SK-N-SH (cell line): Measurements from ENCODE around the gene ZBTB46. TPM values are rescaled to one million over a fixed set of nuclear protein-coding genes. Genes with fewer than 3 reads are reported as not detected.

ENCODE experiments used
- CTCF ChIA-PET: fragments of 300-600, 350-600 bp; formaldehyde crosslinking; extraction: SDS; loops from one replicate; lab custom pipeline; 2021; lab: Yijun Ruan, JAX
- POLR2A ChIA-PET: fragments of 350-600 bp; sonication (Branson Sonifier 250); formaldehyde crosslinking; extraction: SDS; loops from one replicate; lab custom pipeline; 2020; ENCODE audit warnings: antibody characterized with exemption, inconsistent platforms; lab: Yijun Ruan, JAX
- DNase-seq: peaks from one replicate; pipeline ENCODE4 v3.0.0; 2012
- H2AFZ ChIP-seq: fragments of 200-600 bp; sonication (generic); 2 replicates; pipeline ENCODE4 v1.8.1; 2016; ENCODE audit warnings: antibody characterized with exemption, mild to moderate bottlenecking, low read depth
- H3F3A ChIP-seq: fragments of 200-600 bp; sonication (generic); replicated peaks from 2 replicates; pipeline ENCODE3; 2016; ENCODE audit warnings: antibody characterized with exemption, mild to moderate bottlenecking; ENCODE audit not compliant: insufficient read depth
- H3K27ac ChIP-seq, 2 experiments: fragments of 200-500 bp in 1 of 2; fragments of 200-600 bp in 1 of 2; sonication (Bioruptor generic) in 1 of 2; sonication (generic), shearing (Covaris generic) in 1 of 2; 2 replicates each; pipeline versions ENCODE4 v1.5.1 to v1.6.1; 2014 to 2016; ENCODE audit warnings: low read depth in 2 of 2, inconsistent platforms in 1 of 2, low read length in 1 of 2, mild to moderate bottlenecking in 1 of 2, mixed read lengths in 1 of 2
- H3K27me3 ChIP-seq: fragments of 200-600 bp; sonication (generic), shearing (Covaris generic); 2 replicates; pipeline ENCODE4 v1.6.1; 2016; ENCODE audit warnings: mixed run types; ENCODE audit not compliant: insufficient read depth
- H3K36me3 ChIP-seq, 2 experiments: fragments of 200-500 bp in 1 of 2; fragments of 200-600 bp in 1 of 2; sonication (Bioruptor generic) in 1 of 2; sonication (generic) in 1 of 2; replicated peaks in 1 of 2; 2 replicates each; pipeline versions ENCODE3 to v1.5.1; 2014 to 2016; ENCODE audit warnings: low read length in 1 of 2, mild to moderate bottlenecking in 1 of 2; ENCODE audit not compliant: insufficient read depth in 2 of 2, control insufficient read depth in 1 of 2
- H3K4me1 ChIP-seq, 2 experiments: fragments of 200-500 bp in 1 of 2; fragments of 200-600 bp in 1 of 2; sonication (Bioruptor generic) in 1 of 2; sonication (generic), shearing (Covaris generic) in 1 of 2; 2 replicates each; pipeline versions ENCODE4 v1.5.1 to v1.6.1; 2014 to 2016; ENCODE audit warnings: low read depth in 1 of 2, low read length in 1 of 2, mixed run types in 1 of 2; ENCODE audit not compliant: insufficient read depth in 2 of 2, control insufficient read depth in 1 of 2
- H3K4me2 ChIP-seq: fragments of 200-600 bp; sonication (generic), shearing (Covaris generic); 2 replicates; pipeline ENCODE4 v1.6.1; 2017; ENCODE audit warnings: mixed run types
- H3K4me3 ChIP-seq, 2 experiments: fragments of 200-500 bp in 1 of 2; fragments of 200-600 bp in 1 of 2; sonication (Bioruptor generic) in 1 of 2; sonication (generic), shearing (Covaris generic) in 1 of 2; 2 replicates each; pipeline versions ENCODE4 v1.5.1 to v1.8.1; 2014 to 2016; ENCODE audit warnings: low read depth in 2 of 2, inconsistent platforms in 1 of 2, low read length in 1 of 2, mild to moderate bottlenecking in 1 of 2, mixed read lengths in 1 of 2, moderate library complexity in 1 of 2
- H3K79me2 ChIP-seq: fragments of 200-600 bp; sonication (generic); 2 replicates; pipeline ENCODE4 v1.8.1; 2017; ENCODE audit warnings: mild to moderate bottlenecking; ENCODE audit not compliant: insufficient read depth
- H3K9ac ChIP-seq: fragments of 200-600 bp; sonication (generic); 2 replicates; pipeline ENCODE4 v1.6.1; 2017; ENCODE audit warnings: mixed run types
- H3K9me2 ChIP-seq: fragments of 200-600 bp; sonication (generic); 2 replicates; pipeline ENCODE4 v1.6.1; 2017; ENCODE audit warnings: mixed run types
- H3K9me3 ChIP-seq: fragments of 200-600 bp; sonication (generic); 2 replicates; pipeline ENCODE4 v1.6.1; 2017; ENCODE audit warnings: mixed run types, mild to moderate bottlenecking, moderate library complexity
- H4K20me1 ChIP-seq: fragments of 200-600 bp; sonication (generic); 2 replicates; pipeline ENCODE4 v1.6.1; 2017; ENCODE audit warnings: mild to moderate bottlenecking, mixed run types; ENCODE audit not compliant: insufficient read depth
- EZH2phosphoT487 ChIP-seq: fragments of 200-600 bp; sonication (generic); IDR thresholded peaks from 2 replicates; pipeline ENCODE4 v1.6.1; 2017; ENCODE audit warnings: low read depth, mixed run types, mild to moderate bottlenecking, antibody characterized with exemption, moderate library complexity, borderline replicate concordance
- FOXM1 ChIP-seq: IDR thresholded peaks from 2 replicates; pipeline ENCODE4 v1.4.0; 2012; ENCODE audit warnings: low read depth, mild to moderate bottlenecking
- RAD21 ChIP-seq: IDR thresholded peaks from 2 replicates; pipeline ENCODE4 v1.6.1; 2012; ENCODE audit warnings: mild to moderate bottlenecking, low read length
- WGBS: methylation state at CpG from one replicate; pipeline ENCODE4 v1.1.6; 2017; ENCODE audit warnings: low lambda C conversion rate; 5-methylcytosine and 5-hydroxymethylcytosine counted together
- polyA plus RNA-seq, 3 experiments: library from polyadenylated mRNA; depleted of rRNA; stranded (reverse); fragments of >200 nt; gene quantifications; 2 replicates each; pipeline ENCODE4 v1.2.3, GENCODE V29; 2012
- TF ChIP-seq, protein P1 (sequence below): fragments of 150-350 bp; IDR thresholded peaks from 2 replicates; pipeline ENCODE4 v1.6.1; 2016; ENCODE audit warnings: mild to moderate bottlenecking, low read depth, low read length
- TF ChIP-seq, protein P2 (sequence below): fragments of 200-600 bp; sonication (generic); IDR thresholded peaks from 2 replicates; pipeline ENCODE4 v1.6.1; 2017; ENCODE audit warnings: antibody characterized with exemption, mild to moderate bottlenecking, moderate library complexity
- TF ChIP-seq, protein P3 (sequence below): IDR thresholded peaks from 2 replicates; pipeline ENCODE4 v1.6.1; 2012; ENCODE audit warnings: mild to moderate bottlenecking, low read depth, low read length, moderate library complexity

ZBTB46 gene
- polyA plus RNA-seq, 1 of the 3 experiments (the other 2 are of a cell fraction), result 0.15 TPM

DNA sequence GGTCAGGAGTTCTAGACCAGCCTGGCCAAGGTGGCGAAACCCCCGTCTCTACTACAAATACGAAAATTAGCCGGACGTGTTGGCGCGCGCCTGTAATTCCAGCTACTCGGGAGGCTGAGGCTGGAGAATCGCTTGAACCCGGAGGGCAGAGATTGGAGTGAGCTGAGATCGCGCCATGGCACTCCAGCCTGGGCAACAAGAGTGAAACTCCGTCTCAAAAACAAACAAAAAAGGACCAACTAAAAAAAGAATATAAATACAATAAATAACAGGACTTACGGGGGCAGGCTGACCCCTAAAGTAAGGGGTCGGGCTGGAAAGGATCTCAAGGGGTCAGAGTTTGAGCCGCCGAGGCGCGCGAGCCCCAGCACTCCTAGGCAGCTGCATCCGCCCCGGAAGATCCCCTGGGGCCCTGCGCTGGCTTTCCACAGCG, 33.5 kb upstream of the ZBTB46 start:
- 0% methylated on average over 25 of the region's 25 CpGs for WGBS
- H4K20me1 ChIP-seq, result 0 out of 2 replicates have a peak, but pooled peaks cover 5% of the 10 kb centered on the region
- H3K4me1 ChIP-seq, result peaks cover 0 to 11% of the 10 kb centered on the region in 2 experiments; a peak in 1 of 4 replicates
- H2AFZ ChIP-seq, result peak overlapping the region; percentile 87
- peaks cover 15 to 21% of the 10 kb centered on the region in 2 experiments for H3K36me3 ChIP-seq
- no peak for DNase-seq
- ChIA-PET POLR2A (interaction anchor here (0.6 to 2.1 kb wide), 12 partner anchors 10 to 328 kb away, joined by 3 to 12 read pairs (median 4); partner anchors contain the start of genes PRPF6 and TCEA2), CTCF (interaction anchor here (0.9 to 4.2 kb wide), 11 partner anchors 10 to 116 kb away, joined by 3 to 30 read pairs (median 4); partner anchors contain the start of gene PRPF6)
- H3K9me3 ChIP-seq, result no peaks in the 10 kb centered on the region
- H3K9ac ChIP-seq, result peak overlapping the region; percentile 95
- H3K27ac ChIP-seq, result peak overlapping the region; percentile 51 to 69
- H3K79me2 ChIP-seq, result peaks cover 60% of the 10 kb centered on the region
- H3K4me2 ChIP-seq, result peak overlapping the region; percentile 98
- TF ChIP-seq RAD21, result no peak
- no peak for TF ChIP-seq FOXM1
- TF ChIP-seq, protein P1, sequence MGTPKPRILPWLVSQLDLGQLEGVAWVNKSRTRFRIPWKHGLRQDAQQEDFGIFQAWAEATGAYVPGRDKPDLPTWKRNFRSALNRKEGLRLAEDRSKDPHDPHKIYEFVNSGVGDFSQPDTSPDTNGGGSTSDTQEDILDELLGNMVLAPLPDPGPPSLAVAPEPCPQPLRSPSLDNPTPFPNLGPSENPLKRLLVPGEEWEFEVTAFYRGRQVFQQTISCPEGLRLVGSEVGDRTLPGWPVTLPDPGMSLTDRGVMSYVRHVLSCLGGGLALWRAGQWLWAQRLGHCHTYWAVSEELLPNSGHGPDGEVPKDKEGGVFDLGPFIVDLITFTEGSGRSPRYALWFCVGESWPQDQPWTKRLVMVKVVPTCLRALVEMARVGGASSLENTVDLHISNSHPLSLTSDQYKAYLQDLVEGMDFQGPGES, result no peak
- TF ChIP-seq, protein P2, sequence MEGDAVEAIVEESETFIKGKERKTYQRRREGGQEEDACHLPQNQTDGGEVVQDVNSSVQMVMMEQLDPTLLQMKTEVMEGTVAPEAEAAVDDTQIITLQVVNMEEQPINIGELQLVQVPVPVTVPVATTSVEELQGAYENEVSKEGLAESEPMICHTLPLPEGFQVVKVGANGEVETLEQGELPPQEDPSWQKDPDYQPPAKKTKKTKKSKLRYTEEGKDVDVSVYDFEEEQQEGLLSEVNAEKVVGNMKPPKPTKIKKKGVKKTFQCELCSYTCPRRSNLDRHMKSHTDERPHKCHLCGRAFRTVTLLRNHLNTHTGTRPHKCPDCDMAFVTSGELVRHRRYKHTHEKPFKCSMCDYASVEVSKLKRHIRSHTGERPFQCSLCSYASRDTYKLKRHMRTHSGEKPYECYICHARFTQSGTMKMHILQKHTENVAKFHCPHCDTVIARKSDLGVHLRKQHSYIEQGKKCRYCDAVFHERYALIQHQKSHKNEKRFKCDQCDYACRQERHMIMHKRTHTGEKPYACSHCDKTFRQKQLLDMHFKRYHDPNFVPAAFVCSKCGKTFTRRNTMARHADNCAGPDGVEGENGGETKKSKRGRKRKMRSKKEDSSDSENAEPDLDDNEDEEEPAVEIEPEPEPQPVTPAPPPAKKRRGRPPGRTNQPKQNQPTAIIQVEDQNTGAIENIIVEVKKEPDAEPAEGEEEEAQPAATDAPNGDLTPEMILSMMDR, result peak; percentile 11; the same call in 1 of the 2 replicates
- TF ChIP-seq EZH2phosphoT487, result no peak
- TF ChIP-seq, protein P3, sequence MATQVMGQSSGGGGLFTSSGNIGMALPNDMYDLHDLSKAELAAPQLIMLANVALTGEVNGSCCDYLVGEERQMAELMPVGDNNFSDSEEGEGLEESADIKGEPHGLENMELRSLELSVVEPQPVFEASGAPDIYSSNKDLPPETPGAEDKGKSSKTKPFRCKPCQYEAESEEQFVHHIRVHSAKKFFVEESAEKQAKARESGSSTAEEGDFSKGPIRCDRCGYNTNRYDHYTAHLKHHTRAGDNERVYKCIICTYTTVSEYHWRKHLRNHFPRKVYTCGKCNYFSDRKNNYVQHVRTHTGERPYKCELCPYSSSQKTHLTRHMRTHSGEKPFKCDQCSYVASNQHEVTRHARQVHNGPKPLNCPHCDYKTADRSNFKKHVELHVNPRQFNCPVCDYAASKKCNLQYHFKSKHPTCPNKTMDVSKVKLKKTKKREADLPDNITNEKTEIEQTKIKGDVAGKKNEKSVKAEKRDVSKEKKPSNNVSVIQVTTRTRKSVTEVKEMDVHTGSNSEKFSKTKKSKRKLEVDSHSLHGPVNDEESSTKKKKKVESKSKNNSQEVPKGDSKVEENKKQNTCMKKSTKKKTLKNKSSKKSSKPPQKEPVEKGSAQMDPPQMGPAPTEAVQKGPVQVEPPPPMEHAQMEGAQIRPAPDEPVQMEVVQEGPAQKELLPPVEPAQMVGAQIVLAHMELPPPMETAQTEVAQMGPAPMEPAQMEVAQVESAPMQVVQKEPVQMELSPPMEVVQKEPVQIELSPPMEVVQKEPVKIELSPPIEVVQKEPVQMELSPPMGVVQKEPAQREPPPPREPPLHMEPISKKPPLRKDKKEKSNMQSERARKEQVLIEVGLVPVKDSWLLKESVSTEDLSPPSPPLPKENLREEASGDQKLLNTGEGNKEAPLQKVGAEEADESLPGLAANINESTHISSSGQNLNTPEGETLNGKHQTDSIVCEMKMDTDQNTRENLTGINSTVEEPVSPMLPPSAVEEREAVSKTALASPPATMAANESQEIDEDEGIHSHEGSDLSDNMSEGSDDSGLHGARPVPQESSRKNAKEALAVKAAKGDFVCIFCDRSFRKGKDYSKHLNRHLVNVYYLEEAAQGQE, result no peak
- H3F3A ChIP-seq, result peaks cover 3% of the 10 kb centered on the region
- peak overlapping the region; percentile 78 to 97 for H3K4me3 ChIP-seq
- no peaks in the 10 kb centered on the region for H3K9me2 ChIP-seq
- no peaks in the 10 kb centered on the region for H3K27me3 ChIP-seq
